Gastroesophageal sphincter (tissue), 3 donors: ENCODE results near the gene CSRP1.

Experiments
- CTCF ChIP-seq, 4 experiments: fragments of 200-600 bp in 2 of 4; fragments of 450-650 bp in 2 of 4; sonication (generic) in 1 of 4; IDR thresholded peaks; one replicate each; pipeline ENCODE4 v1.5.1; 2017 to 2019; ENCODE audit warnings: antibody characterized with exemption in 4 of 4, mild to moderate bottlenecking in 2 of 4, moderate library complexity in 2 of 4
- EP300 ChIP-seq: sonication (generic); formaldehyde crosslinking; IDR thresholded peaks from one replicate; pipeline ENCODE4 v1.6.1; 2017; ENCODE audit warnings: antibody characterized with exemption, mild to moderate bottlenecking
- POLR2A ChIP-seq, 2 donors: fragments of 450-650 bp; IDR thresholded peaks; one replicate each; pipeline ENCODE4 v1.6.1; 2017; ENCODE audit warnings: antibody characterized with exemption in 2 of 2, mild to moderate bottlenecking in 2 of 2, moderate library complexity in 1 of 2
- POLR2AphosphoS5 ChIP-seq: sonication (generic); formaldehyde crosslinking; IDR thresholded peaks from one replicate; pipeline ENCODE4 v1.6.1; 2017; ENCODE audit warnings: antibody characterized with exemption

- peak; percentile 99 for TF ChIP-seq POLR2AphosphoS5
- TF ChIP-seq CTCF (IDR thresholded peaks at IDR 0.05), result no peak
- TF ChIP-seq EP300, result peak; percentile 86
- peak; percentile 72 to 78 for TF ChIP-seq POLR2A (IDR thresholded peaks at IDR 0.05)
Measured at GRCh38 chr1:201503397-201504176, 3.3 kb downstream of the CSRP1 start.
